CD4-positive, alpha-beta T cell treated with Interleukin-12 subunit alpha and Interleukin-12 subunit beta, for 1 hour (primary cell): ENCODE results near the gene TGFBR3L.
"Not testable (repeated sequence)": the region's sequence is repeated elsewhere in the genome, so short reads cannot be mapped to it uniquely, and the experiment has no call there.

Experiments used
- DNase-seq: peaks from one replicate; pipeline ENCODE4 v3.0.0-alpha.2; 2020

The TGFBR3L gene

DNA sequence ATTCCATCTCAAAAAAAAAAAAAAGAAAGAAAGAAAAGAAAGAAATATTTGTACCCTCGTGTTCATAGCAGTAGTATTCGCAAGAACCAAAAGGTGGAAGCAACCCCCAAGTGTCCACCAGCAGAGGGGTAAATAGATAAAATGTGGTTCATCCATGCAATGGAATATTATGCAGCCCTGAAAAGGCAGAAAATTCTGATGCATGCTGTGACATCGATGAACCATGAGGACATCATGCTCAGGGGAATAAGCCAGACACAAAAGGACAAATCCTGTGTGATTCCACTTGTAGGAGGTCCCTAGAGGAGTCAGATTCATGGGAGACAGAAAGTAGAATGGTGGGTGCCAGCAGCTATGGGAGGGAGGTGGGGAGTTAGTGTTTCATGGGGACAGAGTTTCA lies 32.7 kb upstream of the TGFBR3L start:
- no peak for DNase-seq

DNA sequence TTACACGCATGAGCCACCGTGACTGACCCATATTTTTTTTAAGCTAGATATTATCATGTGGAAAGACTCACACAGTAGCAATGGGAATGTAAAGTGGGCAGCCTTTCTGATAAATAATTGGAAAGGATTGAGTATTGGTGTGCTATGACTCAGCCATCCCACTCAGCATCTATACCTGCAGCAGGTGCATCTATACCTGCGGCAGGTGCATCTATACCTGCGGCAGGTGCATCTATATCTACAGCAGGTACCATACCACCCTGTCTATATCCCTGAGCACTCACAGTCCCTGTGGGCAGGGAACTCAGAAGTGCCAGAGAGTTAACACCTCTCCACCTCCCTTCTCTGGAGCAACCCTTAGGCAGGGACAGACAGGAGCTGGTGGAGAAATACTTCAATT lies 31.5 kb upstream of the TGFBR3L start:
- DNase-seq, result no peak

DNA sequence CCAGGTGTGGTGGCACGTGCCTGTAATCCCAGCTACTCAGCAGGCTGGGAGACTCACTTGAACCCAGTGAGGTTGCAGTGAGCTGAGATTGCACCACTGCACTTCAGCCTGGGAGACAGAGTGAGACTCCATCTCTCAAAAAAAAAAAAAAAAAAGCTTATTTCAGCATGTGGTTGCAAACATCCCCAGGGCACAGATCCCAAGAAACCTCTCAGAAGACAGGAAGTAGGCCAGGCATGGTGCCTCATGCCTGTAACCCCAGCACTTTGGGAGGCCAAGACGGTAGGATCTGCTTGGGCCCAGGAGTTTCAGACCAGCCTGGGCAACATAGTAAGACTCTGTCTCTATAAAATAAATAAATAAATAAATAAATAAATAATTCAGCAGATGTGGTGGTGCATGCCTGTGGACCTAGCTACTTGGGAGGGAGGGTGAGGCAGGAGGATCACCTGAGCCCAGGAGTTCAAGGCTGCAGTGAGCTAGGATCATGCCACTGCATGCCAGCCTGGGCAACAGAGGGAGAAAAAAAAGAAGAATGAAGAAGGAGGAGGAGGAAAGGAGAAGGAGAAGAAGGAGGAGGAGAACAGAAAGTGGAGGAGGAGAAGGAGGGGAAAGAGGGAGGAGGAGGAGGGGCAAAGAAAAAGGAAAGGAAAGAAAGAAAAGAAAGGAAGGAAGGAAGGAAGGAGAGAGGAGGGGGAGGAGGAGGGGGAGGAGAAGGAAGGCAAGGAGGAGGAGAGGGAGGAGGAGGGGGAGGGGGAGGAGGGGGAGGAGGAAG lies 30.6 kb upstream of the TGFBR3L start:
- no peak for DNase-seq

DNA sequence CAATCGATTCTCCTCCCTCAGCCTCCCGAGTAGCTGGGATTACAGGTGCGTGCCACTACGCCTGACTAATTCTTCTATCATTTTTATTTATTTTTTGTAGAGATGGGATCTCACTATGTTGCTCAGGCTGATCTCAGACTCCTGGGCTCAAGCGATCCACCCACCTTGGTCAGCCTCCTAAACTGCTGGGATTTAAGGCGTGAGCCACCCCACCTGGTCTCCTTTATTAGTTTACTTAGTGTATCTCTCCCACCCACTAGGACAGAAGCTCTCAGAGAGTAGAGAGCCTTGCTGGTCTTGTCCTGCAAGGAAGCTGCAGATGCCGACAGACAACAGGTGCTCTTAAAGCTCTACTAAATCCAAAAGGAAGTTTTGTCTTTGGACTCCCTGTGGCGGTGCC lies 28.8 kb upstream of the TGFBR3L start:
- no peak for DNase-seq

DNA sequence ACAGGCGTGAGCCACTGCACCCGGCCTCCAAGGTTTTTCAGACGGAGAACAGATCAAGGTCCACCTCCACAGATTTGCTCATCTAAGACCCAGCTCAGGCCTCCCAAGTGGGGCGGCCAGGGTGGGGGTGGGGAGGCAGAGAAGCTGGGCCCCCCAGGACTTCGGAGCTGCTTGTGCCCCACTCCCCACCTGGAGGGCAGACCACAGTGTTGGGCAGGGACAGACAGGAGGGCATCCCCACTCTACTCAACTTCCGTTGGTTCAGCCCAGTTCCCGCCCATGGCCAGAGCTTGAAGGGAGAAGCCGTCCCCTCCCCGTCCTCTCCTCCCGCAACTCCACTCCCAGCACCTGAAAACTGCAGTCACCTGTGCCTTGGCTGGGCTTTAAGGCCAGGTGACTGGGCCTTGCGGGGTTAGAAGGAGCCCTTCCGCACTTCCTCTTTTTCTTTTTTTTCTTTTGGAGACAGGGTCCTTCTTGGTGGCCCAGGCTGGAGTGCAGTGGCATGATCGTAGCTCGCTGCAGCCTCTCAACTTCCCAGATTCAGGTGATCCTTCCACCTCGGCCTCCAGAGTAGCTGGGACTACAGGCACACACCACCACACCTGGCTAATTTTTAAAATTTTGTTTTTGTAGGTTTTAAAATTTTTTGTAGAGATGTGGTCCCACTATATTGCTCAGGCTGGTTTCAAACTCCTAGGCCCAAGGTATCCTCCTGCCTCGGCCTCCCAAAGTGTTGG lies 27.1 kb upstream of the TGFBR3L start:
- DNase-seq, result no peak

DNA sequence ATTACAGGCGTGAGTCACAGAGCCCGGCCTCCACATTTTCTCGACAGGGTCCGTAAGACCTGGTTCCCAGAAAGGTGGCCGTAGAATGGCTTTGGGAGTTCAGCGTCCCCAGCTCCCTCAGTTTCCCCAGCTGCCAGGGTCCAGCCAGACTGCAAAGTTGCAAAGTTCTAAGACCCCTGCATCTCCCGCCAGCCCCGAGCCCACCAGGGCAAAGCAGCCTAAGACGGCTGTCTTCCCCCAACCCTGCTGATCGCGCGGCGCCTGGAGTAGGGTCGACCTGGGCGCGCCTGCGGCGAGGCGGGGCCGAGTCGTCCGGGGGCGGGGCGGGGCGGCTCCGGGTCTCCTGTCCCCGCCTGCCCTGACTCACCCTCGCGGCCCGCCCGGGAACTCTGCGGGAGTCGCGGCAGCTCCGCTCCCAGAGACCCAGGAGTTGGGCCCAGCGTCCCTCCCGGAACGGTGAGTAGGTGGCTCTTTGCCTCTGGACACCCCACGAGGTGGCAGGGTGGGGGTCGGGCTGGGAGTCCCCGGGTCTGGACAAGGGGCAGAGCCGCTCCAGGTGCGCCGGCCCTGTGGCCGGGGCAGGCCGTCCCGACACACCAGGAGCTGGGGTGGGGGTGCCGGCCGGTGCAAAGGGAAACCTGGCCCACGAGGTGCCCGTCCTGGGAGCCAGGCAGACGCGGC lies 26.3 kb upstream of the TGFBR3L start, which contains the start of gene LRRC8E:
LRRC8E (plus strand) TSS at position 366 of the 681 bp plus-strand sequence. CDS start 7,094 bp downstream, outside the sequence.
- DNase-seq, result no peak

DNA sequence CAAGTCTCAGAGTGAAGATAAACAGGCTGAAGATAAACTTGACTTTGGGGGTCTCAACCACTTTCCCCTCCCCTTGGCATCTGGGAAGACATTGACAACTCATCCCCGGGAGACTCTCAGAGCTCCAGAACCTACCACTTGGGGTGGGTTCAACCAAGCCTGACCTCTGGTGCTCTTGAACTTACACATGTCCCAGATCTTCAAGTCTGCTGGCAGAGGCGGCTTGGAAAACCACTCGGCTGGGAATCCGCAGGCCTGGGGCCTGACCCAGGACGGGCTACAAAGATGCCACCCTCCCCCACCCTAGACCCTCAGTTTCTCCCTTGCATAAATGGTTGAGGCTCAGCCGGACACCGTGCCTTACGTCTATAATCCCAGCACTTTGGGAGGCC lies 25.8 kb upstream of the TGFBR3L start:
- no peak for DNase-seq

DNA sequence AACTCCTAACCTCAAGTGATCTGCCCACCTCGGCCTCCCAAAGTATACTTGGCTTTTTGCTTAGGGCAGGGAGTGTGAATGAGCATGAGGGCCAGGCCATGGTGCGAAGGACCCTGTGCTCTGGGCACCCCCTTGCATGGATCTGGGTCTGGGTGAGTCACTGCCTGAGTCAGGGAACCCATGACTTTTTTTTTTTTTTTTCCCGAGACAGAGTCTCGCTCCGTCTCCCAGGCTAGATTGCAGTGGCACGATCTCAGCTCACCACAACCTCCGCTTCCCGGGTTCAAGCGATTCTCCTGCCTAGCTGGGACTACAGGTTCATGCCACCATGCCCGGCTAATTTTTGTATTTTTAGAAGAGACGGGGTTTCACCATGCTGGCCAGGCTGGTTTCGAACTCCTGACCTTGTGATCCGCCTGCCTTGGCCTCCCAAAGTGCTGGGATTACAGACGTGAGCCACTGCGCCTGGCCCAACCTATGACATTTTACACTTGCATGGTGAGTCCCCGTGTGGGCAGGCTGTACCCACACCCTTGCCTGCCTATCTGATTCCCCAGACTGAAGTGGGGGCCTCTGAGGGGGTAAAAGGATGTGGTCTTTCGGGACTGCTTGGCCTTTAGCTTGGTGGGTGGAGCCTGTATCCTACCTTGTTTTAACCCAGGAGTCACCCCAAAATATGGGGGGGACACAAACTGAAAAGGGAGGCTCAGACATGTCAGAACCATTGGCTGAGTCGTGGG lies 21.1 kb upstream of the TGFBR3L start:
- not testable (repeated sequence) for DNase-seq

DNA sequence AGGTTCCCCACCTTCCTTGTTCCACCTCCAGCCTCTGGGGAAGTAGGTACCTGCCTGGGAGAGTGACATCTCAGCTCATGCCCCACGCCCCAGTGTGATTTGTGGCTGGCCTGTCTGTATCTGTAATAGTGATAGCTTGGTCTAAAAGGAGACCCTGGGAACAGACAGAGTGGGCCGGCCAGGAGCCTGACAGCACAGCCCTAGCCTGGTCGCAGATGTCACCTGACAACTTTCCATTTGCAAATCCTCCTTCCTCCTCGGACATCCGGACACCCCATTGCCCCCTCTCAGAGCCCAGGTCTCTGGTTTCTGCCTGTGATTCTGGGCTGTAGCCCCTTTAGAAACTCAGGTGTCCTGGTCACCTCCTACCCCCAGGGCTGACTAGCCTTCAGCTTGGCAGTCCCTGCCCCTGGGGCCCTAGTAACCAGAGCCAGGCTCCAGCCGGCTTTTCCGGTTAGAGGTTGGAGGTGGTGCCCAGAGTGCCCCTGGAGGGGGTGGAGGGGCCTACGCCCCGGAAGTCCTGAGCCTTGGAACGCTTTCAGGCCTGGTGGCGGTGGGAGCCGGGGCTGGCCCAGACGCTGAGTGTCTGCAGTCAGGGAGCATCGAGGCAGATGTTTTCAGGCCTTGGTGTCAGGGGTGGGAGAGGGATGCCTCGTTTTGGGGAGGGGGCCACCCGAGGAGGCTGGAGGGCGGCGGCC lies 19.9 kb upstream of the TGFBR3L start:
- DNase-seq, result no peak

DNA sequence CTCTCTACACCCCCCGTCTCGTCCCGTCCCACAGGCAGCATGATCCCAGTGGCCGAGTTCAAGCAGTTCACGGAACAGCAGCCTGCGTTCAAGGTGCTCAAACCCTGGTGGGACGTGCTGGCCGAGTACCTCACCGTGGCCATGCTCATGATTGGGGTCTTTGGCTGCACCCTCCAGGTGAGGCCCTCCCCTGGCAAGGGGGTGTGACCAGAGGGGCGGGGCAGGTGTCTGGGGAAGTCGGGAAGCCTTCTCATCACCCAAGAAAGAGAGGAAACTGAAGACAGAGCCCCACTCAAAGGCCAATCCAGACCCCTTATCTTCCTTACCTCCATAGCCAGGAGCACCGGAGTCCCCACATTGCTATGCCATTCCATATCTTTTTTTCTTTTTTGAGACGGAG lies 19.1 kb upstream of the TGFBR3L start:
- DNase-seq, result no peak

DNA sequence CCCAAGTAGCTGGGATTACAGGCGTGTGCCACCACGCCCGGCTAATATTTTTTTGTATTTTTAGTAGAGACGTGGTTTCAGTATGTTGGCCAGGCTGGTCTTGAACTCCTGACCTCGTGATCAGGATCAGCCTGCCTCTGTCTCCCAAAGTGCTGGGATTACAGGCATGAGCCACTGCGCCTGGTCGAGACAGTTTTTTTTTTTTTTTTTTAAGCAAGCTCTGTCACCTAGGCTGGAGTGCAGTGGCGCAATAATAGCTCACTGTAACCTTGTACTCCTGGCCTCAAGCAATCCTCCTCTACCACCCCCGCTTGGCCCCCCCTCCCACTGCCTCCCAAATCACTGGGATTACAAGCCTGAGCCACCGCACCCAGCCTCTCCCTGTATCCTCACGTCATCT lies 17.3 kb upstream of the TGFBR3L start:
- no peak for DNase-seq

DNA sequence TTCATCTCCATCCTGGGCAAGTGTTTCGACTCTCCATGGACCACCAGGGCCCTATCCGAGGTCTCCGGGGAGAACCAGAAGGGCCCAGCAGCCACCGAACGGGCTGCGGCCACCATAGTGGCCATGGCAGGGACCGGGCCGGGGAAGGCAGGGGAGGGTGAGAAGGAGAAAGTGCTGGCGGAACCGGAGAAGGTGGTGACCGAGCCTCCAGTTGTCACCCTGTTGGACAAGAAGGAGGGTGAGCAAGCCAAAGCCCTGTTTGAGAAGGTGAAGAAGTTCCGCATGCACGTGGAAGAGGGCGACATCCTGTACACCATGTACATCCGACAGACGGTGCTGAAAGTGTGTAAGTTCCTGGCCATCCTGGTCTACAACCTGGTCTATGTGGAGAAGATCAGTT lies 15.7 kb upstream of the TGFBR3L start:
- DNase-seq, result no peak

DNA sequence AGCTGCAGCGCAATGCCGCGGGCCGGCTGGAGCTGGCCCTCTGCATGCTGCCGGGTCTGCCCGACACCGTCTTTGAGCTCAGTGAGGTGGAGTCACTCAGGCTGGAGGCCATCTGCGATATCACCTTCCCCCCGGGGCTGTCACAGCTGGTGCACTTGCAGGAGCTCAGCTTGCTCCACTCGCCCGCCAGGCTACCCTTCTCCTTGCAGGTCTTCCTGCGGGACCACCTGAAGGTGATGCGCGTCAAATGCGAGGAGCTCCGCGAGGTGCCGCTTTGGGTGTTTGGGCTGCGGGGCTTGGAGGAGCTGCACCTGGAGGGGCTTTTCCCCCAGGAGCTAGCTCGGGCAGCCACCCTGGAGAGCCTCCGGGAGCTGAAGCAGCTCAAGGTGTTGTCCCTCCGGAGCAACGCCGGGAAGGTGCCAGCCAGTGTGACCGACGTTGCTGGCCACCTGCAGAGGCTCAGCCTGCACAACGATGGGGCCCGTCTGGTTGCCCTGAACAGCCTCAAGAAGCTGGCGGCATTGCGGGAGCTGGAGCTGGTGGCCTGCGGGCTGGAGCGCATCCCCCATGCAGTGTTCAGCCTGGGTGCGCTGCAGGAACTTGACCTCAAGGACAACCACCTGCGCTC lies 14.8 kb upstream of the TGFBR3L start:
- DNase-seq, result no peak

DNA sequence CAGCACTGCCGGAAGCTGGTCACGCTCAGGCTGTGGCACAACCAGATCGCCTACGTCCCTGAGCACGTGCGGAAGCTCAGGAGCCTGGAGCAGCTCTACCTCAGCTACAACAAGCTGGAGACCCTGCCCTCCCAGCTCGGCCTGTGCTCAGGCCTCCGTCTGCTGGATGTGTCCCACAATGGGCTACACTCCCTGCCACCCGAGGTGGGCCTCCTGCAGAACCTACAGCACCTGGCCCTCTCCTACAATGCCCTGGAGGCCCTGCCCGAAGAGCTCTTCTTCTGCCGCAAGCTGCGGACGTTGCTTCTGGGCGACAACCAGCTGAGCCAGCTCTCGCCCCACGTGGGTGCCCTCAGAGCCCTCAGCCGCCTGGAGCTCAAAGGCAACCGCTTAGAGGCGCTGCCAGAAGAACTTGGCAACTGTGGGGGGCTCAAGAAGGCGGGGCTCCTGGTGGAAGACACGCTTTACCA lies 14.2 kb upstream of the TGFBR3L start:
- DNase-seq, result no peak

DNA sequence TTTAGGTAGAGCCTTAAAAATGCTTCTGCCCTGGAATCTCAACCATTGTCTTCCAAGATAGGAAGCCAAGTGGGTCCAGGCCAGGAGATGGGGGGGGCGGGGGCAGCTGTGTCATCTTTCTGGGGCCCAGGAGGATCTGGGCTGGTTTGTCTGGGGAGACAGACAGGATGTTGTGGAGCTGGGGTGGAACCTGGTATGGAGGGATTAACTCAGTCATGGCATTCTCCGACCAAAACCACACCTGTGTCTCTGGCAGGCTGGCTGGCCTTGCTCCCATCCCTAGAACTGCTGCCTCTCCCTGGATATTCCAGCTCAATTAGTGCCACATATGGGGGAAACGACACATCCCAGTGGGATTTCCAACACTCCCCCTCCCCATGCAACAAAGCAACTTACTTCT lies 13.7 kb upstream of the TGFBR3L start:
- no peak for DNase-seq

DNA sequence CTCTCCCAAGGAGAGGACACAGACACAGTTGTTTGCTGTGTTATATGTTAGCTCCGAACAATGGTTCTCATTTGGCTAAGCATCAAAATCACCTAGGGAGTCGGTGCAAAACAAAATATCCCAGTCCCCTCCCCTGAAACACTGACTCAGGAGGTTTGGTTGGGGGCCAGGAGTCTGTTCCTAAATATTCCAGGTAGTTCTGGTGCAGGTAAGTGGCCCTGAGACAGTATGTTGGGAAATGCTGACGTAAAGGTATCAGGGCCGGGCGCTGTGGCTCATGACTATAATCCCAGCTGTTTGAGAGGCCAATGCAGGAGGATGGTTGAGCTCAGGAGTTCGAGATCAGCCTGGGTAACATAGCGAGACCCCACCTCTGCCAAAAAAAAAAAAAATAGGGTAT lies 13.3 kb upstream of the TGFBR3L start:
- DNase-seq, result no peak

DNA sequence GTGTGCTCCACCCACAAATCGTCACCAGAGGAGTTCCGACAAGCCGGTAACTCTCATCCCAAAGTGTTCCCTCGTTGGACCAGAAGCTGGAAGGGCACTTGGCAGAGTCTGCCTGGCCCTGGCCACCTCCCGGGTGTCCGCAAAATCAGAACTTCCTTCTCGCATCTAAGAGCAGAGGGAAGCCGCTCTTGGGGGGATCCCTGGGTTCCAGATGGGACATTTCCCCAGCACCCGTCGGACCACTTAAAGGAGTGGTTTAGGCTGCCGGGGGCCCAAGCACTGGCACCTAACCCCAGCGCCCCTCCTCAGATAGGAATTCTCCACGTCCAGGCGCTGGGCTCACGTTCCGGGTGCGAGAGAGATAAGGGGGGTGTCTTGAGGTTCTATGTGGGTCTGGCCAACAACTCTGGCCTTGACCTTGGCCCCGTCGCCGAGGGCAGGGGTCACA lies 11.8 kb upstream of the TGFBR3L start:
- DNase-seq, result no peak

DNA sequence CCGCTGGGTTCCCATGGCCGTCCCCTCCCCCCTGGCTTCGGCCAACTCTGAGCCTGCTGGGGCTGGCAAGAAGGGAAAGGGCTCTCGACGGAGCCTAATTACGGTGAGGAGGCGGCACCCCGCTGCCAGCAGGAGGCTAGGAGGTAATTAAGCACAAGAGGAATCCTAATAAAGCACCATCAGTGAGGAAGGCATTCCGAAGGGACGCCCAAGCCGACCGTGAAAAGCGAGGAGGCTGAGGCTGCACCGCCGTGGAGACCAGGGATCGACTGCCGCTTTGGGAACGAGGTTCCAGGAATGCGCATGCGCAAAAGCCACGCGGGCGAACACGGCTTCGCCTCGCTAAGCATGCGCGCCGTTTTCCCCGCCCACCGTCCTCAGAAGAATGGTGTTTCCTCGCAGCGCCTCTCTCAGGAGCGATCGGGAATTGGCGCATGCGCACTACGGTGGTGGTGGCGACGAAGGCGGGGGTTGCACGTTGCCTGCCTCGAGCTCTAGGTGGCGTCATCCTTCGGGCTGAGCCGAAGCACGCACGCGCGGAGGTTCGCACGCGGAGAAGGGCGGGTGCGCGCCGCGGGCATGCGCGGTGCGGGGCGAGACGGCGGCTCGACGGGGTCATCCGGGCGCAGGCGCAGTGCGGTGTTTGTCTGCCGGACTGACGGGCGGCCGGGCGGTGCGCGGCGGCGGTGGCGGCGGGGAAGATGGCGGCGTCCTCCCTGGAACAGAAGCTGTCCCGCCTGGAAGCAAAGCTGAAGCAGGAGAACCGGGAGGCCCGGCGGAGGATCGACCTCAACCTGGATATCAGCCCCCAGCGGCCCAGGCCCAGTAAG lies 11.2 kb upstream of the TGFBR3L start, which contains the start of gene MAP2K7:
MAP2K7 (plus strand) TSS at position 634 of the 830 bp plus-strand sequence; CDS start at position 702, 68 bp downstream.
- peak; percentile 100 for DNase-seq

DNA sequence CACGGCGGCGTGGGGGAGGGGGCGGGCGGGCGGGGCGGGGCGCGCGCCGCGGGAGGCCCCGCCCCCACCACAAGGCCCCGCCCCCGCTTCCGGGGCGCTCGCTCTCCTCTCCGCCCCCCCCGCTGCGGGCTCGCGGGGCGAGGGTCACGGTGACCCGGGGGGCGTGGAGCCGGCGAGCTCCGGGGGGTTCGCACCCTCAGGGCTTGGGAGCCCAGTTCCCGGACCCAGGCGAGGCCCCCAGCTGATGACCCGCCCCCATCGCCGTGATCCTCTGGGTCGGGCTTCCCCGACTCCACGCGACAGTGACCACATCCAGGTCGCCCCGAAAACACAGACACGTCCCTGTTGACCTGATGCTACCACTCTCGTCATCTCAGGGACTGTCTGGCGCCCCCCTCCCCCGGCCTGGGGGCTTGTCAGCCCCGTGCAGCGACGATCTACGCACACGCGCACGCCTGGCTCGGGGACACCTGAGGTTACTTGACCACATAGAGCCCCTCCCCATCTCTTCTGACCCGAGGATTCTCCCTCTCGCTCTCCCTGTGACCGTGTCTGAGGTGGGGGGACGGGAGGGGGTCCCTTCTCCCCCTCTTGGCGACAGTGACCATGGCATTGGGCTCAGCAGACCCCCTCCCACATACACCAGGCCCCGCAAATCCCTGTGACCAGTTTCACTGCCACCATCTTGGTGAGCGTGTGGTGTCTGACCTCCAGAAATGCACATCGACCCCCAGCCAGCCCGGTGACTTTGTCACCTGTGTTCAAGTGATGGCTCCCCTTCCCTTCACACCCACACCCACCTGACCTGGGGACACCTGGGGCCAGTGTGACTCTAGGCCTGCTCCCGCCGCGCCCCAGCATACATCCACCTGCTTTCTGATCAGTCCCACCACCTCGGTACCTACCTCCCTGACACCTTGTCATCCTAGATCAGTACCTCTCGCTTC lies 10.3 kb upstream of the TGFBR3L start:
- DNase-seq, result peak; percentile 88
